ENCODE results near the gene IL24. TPM values are rescaled to one million over a fixed set of nuclear protein-coding genes. Genes with fewer than 3 reads are reported as not detected.

IL24 gene
- total RNA-seq, 3 donors from 2014 or later (not counting 1 experiment from before 2014, with no cell fraction given), result not detected

GRCh38 chr1:206899717-206900116, 2.5 kb downstream of the IL24 start:
- Mint-ChIP-seq H3K9me3 (no peaks in the 10 kb centered on the region), H3K27me3 (ENCODE audit: low read depth in 2 of 2) (no peaks in the 10 kb centered on the region), H3K4me3 (no peak overlapping the region), H3K4me1 (peaks cover 7 to 33% of the 10 kb centered on the region in 2 donors), H3K27ac (peak overlapping the region; percentile 75 to 83), H3K36me3 (peaks cover 12% of the 10 kb centered on the region)
- TF ChIP-seq, protein P1, sequence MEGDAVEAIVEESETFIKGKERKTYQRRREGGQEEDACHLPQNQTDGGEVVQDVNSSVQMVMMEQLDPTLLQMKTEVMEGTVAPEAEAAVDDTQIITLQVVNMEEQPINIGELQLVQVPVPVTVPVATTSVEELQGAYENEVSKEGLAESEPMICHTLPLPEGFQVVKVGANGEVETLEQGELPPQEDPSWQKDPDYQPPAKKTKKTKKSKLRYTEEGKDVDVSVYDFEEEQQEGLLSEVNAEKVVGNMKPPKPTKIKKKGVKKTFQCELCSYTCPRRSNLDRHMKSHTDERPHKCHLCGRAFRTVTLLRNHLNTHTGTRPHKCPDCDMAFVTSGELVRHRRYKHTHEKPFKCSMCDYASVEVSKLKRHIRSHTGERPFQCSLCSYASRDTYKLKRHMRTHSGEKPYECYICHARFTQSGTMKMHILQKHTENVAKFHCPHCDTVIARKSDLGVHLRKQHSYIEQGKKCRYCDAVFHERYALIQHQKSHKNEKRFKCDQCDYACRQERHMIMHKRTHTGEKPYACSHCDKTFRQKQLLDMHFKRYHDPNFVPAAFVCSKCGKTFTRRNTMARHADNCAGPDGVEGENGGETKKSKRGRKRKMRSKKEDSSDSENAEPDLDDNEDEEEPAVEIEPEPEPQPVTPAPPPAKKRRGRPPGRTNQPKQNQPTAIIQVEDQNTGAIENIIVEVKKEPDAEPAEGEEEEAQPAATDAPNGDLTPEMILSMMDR (IDR thresholded peaks at IDR 0.05), result no peak
- H3K4me3 ChIP-seq (ENCODE audit: low read length), result no peak overlapping the region
- no peaks in the 10 kb centered on the region for H3K9me3 ChIP-seq (ENCODE audit: control insufficient read depth, insufficient read depth, low read length)
- DNase-seq (no peak), ATAC-seq (no peak)
- H3K27me3 ChIP-seq (ENCODE audit: control insufficient read depth, insufficient read depth, low read length), result no peaks in the 10 kb centered on the region
- intact Hi-C loops (cut with micrococcal nuclease), result no loop called here
- no peaks in the 10 kb centered on the region for H3K4me1 ChIP-seq (ENCODE audit: control insufficient read depth, insufficient read depth, low read length)
- 74% methylated on average over 5 of the region's 5 CpGs for WGBS (ENCODE audit: insufficient coverage)
- no peak overlapping the region for H3K27ac ChIP-seq (ENCODE audit: low read length)
- H3K36me3 ChIP-seq (ENCODE audit: control insufficient read depth, insufficient read depth, low read length), result peaks cover 28% of the 10 kb centered on the region

- TF ChIP-seq, protein P1 (IDR thresholded peaks at IDR 0.05), result no peak
- DNase-seq, result no peak
- WGBS (ENCODE audit: insufficient coverage), result 92% methylated on average over 7 of the region's 7 CpGs
- peaks cover 16% of the 10 kb centered on the region for H3K36me3 Mint-ChIP-seq
- intact Hi-C loops (cut with micrococcal nuclease), result no loop called here
- H3K9me3 ChIP-seq (ENCODE audit: control insufficient read depth, insufficient read depth, low read length), result no peaks in the 10 kb centered on the region
- no peak overlapping the region for H3K4me3 Mint-ChIP-seq
- H3K4me1 Mint-ChIP-seq, result peaks cover 12 to 37% of the 10 kb centered on the region in 2 donors
- no peaks in the 10 kb centered on the region for H3K27me3 ChIP-seq (ENCODE audit: control insufficient read depth, insufficient read depth, low read length)
- H3K27ac ChIP-seq (ENCODE audit: low read length), result no peak overlapping the region
- peaks cover 32% of the 10 kb centered on the region for H3K36me3 ChIP-seq (ENCODE audit: control insufficient read depth, insufficient read depth, low read length)
- ATAC-seq, result no peak
- peak overlapping the region; percentile 75 to 83 for H3K27ac Mint-ChIP-seq
- H3K4me1 ChIP-seq (ENCODE audit: control insufficient read depth, insufficient read depth, low read length), result no peaks in the 10 kb centered on the region
- H3K9me3 Mint-ChIP-seq, result no peaks in the 10 kb centered on the region
- no peak overlapping the region for H3K4me3 ChIP-seq (ENCODE audit: low read length)
- H3K27me3 Mint-ChIP-seq (ENCODE audit: low read depth in 2 of 2), result no peaks in the 10 kb centered on the region
These were observed 2.9 kb downstream of the IL24 start for GRCh38 chr1:206900149-206900548.

GRCh38 chr1:206901944-206902343, 4.7 kb downstream of the IL24 start:
- 92% methylated on average over 5 of the region's 6 CpGs for WGBS (ENCODE audit: insufficient coverage)
- H3K9me3 ChIP-seq (ENCODE audit: control insufficient read depth, insufficient read depth, low read length), result no peaks in the 10 kb centered on the region
- H3K27me3 ChIP-seq (ENCODE audit: control insufficient read depth, insufficient read depth, low read length), result no peaks in the 10 kb centered on the region
- ATAC-seq (no peak), DNase-seq (no peak)
- Mint-ChIP-seq H3K4me1 (peaks cover 27 to 54% of the 10 kb centered on the region in 2 donors), H3K27ac (peak overlapping the region; percentile 75 to 83), H3K4me3 (no peak overlapping the region), H3K36me3 (peaks cover 18% of the 10 kb centered on the region), H3K27me3 (ENCODE audit: low read depth in 2 of 2) (no peaks in the 10 kb centered on the region), H3K9me3 (no peaks in the 10 kb centered on the region)
- intact Hi-C loops (cut with micrococcal nuclease), result no loop called here
- H3K27ac ChIP-seq (ENCODE audit: low read length), result no peak overlapping the region
- TF ChIP-seq, protein P1 (IDR thresholded peaks at IDR 0.05), result no peak
- peaks cover 3% of the 10 kb centered on the region for H3K4me1 ChIP-seq (ENCODE audit: control insufficient read depth, insufficient read depth, low read length)
- H3K36me3 ChIP-seq (ENCODE audit: control insufficient read depth, insufficient read depth, low read length), result peaks cover 48% of the 10 kb centered on the region
- no peak overlapping the region for H3K4me3 ChIP-seq (ENCODE audit: low read length)

DNA sequence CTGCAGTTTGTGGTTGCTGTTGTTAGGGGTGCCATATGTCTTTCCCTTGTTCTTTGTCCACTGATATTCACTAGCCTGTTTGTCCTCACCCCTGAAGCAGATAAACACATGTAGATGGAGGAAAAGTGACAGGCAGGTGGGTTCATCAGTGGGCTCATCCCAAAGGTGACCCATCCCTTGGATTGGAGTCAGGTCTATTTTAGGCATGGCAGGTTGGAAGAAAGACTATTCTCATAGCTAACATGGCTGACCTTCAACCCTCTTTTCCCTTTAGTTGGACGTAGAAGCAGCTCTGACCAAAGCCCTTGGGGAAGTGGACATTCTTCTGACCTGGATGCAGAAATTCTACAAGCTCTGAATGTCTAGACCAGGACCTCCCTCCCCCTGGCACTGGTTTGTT, 5.5 kb downstream of the IL24 start:
- H3K27me3 Mint-ChIP-seq (ENCODE audit: low read depth in 2 of 2), result no peaks in the 10 kb centered on the region
- intact Hi-C loops (cut with micrococcal nuclease), result no loop called here

More for the DNA sequence above, 5.5 kb downstream of the IL24 start:
- no peak for DNase-seq
- H3K4me1 ChIP-seq (ENCODE audit: control insufficient read depth, insufficient read depth, low read length), result peaks cover 9% of the 10 kb centered on the region
- H3K27ac Mint-ChIP-seq, result peak overlapping the region; percentile 46 to 76
- peaks cover 18% of the 10 kb centered on the region for H3K36me3 Mint-ChIP-seq
- peaks cover 56% of the 10 kb centered on the region for H3K36me3 ChIP-seq (ENCODE audit: control insufficient read depth, insufficient read depth, low read length)
- H3K27me3 ChIP-seq (ENCODE audit: control insufficient read depth, insufficient read depth, low read length), result no peaks in the 10 kb centered on the region
- H3K27ac ChIP-seq (ENCODE audit: low read length), result no peak overlapping the region
- ATAC-seq, result no peak
- TF ChIP-seq, protein P1 (IDR thresholded peaks at IDR 0.05), result no peak
- no peaks in the 10 kb centered on the region for H3K9me3 ChIP-seq (ENCODE audit: control insufficient read depth, insufficient read depth, low read length)
- no peak overlapping the region for H3K4me3 ChIP-seq (ENCODE audit: low read length)
- peaks cover 30 to 55% of the 10 kb centered on the region in 2 donors for H3K4me1 Mint-ChIP-seq
- WGBS (ENCODE audit: insufficient coverage), result 100% methylated on average over 1 of the region's 1 CpG
- no peak overlapping the region for H3K4me3 Mint-ChIP-seq
- H3K9me3 Mint-ChIP-seq, result no peaks in the 10 kb centered on the region

Measured in natural killer cell (primary cell).